ENCODE results near the gene CTAGE1.
A peak's percentile ranks its signal among the peaks of the same experiment; 100 is the strongest.

The CTAGE1 gene

DNA sequence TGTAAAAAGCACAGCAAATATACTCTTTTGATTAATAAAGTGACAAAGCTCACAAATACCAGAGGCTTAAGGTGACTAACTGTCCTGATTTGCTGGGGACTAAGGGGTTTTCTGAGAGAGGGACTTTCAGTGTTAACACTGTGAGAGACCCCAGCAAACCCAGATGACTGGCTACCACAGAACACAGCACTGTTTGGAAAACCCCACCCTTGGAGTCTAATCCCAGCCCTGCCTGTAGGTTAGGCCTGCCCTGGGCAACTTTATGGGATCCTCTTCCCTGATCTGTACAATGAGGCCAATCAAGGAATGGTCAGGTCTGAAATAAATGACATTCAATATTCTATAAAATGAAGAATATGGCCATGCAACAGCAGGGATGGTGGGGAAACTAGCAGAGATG, 30.5 kb upstream of the CTAGE1 start:
- DNase-seq (ENCODE audit: low read depth in 1 of 2, low spot score in 1 of 2): no peak
- no peak for TF ChIP-seq JUND (IDR thresholded peaks at IDR 0.05; ENCODE audit: low read depth)
- in situ Hi-C loops (cut with HindIII; ENCODE audit: low pct_unique_long_range_greater_than_20kb, low sequenced_read_pairs): no loop called here

DNA sequence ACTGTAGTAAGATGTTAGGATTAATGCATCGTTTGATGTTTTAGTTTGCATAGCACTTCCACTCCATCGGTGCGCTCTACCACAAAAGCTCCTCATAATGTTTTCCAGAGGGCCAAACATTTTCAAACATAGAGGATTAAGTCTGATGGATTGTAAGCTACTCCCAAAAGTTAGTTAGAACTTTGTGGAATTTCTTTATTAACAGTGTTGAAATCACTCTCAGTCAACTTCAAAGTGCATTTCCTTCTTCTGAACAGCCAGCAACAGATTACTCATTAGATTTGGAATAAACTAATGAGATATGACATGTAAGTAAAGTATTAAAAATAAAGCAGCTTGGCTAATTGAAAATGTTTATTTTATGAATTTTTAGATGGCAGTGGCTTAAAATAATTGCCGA, 30.1 kb upstream of the CTAGE1 start:
- TF ChIP-seq JUND (IDR thresholded peaks at IDR 0.05; ENCODE audit: low read depth): no peak
- DNase-seq (ENCODE audit: low read depth in 1 of 2, low spot score in 1 of 2): no peak
- in situ Hi-C loops (cut with HindIII; ENCODE audit: low pct_unique_long_range_greater_than_20kb, low sequenced_read_pairs): no loop called here

DNA sequence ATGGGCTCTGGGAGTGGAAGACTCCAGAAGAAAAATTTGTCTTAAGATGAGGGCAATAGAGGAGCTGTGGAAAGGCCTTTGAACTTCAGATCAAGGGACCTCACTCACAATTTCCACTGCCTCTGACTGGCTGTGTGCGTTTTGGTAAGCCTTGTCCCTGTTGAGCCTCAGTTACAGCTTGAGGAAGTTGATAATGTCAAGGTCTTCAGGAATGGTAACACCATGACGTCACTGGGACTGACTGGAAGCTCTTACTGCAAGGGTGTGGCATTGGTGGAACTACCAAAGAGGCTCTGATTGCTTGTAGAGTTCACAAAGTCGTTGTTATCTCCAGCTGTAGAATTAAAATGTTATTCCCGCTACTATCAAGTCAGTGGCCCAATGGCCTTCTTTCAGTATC, 29.2 kb upstream of the CTAGE1 start:
- in situ Hi-C loops (cut with HindIII; ENCODE audit: low pct_unique_long_range_greater_than_20kb, low sequenced_read_pairs): no loop called here
- DNase-seq (ENCODE audit: low read depth in 1 of 2, low spot score in 1 of 2): no peak
- TF ChIP-seq JUND (IDR thresholded peaks at IDR 0.05; ENCODE audit: low read depth): no peak

DNA sequence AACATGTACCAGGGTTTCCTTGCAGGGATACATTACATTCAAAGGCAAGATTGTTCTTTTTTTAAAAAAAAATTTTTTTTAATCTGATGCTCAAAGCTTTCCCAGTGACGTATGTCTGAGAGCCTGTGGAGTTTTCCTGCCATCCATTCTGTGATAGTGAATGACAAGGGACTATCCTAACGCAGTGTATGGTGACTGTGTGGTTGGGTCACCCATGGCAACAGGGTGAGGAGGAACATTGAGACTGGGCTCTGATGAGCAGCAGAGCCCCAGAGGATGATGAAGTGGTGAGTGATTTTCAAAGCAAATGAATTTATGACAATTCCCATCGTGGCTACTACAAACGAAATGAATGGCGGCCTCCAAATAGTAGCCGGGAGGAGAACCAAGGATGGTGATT, 28.6 kb upstream of the CTAGE1 start:
- DNase-seq (ENCODE audit: low read depth in 1 of 2, low spot score in 1 of 2): no peak
- no peak for TF ChIP-seq JUND (IDR thresholded peaks at IDR 0.05; ENCODE audit: low read depth)
- in situ Hi-C loops (cut with HindIII; ENCODE audit: low pct_unique_long_range_greater_than_20kb, low sequenced_read_pairs): no loop called here

DNA sequence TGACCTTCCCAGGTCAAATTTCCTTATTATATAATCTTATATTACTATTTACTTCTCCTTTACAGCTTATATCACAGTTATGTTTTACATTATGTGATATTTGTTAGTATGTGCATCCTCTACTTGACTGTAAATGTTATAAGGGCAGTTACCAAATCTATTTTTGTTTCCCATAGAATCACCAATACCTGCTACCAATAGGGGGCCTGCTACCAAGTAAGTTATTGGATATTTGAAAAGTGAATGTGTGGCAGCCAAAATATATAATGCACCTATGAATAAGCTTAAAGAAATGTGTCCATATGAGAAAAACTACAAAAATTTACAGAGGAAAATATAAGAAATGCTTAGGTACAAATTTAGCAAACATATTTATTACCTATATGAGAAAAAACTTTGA, 23.9 kb upstream of the CTAGE1 start:
- DNase-seq (ENCODE audit: low read depth in 1 of 2, low spot score in 1 of 2): no peak
- in situ Hi-C loops (cut with HindIII; ENCODE audit: low pct_unique_long_range_greater_than_20kb, low sequenced_read_pairs): no loop called here
- no peak for TF ChIP-seq JUND (IDR thresholded peaks at IDR 0.05; ENCODE audit: low read depth)

DNA sequence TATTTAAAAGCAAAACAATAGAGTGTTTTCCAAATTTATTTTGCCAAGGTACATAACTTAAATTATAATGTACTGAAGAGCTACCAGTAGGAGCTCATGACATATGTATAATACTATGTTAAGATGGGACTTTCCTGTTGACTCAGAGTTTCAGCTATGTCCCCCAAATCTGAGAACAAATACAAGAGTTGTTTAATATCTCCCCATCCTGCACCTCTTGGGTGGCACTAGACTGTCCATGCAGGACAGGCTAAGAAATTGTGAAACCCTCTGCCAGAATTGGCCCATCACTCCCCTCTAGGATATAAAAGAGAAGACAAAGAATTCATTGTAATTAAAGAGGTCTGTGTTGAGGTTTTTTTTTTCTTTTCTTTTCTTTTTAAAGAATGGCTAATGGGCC, 21.7 kb upstream of the CTAGE1 start:
- in situ Hi-C loops (cut with HindIII; ENCODE audit: low pct_unique_long_range_greater_than_20kb, low sequenced_read_pairs): no loop called here
- no peak for DNase-seq (ENCODE audit: low read depth in 1 of 2, low spot score in 1 of 2)
- no peak for TF ChIP-seq JUND (IDR thresholded peaks at IDR 0.05; ENCODE audit: low read depth)

DNA sequence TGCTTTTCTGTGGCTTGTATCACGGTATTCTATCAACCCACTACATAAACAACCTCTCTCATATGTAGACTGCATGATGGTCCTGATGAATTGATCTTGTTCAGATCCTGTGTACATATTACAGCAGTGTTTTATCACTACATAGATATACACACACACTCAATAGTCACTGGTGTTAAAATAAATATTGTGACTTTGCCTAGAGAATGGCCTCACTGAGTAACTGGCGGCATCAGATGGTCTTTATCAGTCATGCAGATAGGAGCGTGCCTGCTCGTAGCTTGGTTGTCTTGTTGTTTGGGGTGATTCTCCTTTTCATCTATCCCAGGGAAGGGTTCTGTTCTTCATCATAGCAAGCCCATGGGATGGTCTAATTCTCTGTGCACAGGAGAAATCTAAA, 18.4 kb upstream of the CTAGE1 start:
- in situ Hi-C loops (cut with HindIII; ENCODE audit: low pct_unique_long_range_greater_than_20kb, low sequenced_read_pairs): no loop called here
- TF ChIP-seq JUND (IDR thresholded peaks at IDR 0.05; ENCODE audit: low read depth): no peak
- no peak for DNase-seq (ENCODE audit: low read depth in 1 of 2, low spot score in 1 of 2)

DNA sequence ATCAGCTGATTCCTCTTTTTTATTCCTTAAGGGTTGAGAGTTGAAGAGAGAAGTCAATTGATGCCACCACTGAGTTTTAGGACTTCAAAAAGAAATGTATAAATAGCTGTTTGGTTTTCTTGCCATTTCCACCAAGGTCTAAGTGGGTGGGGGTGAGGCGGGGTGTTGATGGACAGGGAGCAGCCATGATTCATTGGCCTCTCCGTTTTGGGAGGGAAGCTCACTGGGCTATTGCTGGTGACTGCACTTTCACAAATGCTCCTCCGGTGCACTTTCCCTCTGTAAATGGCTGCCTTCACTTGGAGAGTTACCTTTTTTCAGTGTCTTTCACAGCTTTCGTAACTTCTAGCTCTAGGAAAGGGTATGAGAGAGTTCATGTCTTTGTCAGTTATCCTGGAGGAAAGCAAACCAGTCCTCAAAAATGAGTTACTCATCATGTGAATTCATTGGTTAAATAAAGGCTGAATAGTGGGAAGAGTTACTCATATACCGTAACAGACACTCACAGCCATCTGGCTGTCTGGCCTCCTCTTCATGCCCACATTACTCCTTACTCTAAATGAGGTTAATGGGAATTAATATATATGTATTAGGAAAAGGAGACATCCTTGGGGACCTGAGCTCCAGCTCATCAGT, 17.4 kb upstream of the CTAGE1 start:
- TF ChIP-seq JUND (IDR thresholded peaks at IDR 0.05; ENCODE audit: low read depth): no peak
- in situ Hi-C loops (cut with HindIII; ENCODE audit: low pct_unique_long_range_greater_than_20kb, low sequenced_read_pairs): no loop called here
- DNase-seq (ENCODE audit: low read depth in 1 of 2, low spot score in 1 of 2): no peak

DNA sequence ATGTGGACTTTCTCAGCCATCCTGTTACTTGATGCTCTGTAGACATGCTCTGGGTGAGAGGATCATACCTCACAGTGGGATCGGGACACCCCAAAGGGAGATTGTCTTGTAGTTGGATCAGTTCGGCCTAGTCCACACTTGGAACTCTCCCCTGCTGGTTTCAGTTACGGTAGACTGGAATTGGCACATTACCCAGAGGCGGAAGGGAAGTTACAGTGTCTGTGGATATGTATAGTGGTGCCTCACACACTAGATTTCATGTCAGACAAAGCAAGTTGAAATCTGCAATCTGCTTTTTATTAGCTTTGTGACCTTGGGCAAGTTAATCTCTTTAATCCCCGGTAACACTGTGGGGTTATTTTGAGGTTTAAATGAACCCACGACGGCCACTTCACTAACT, 16.2 kb upstream of the CTAGE1 start:
- no peak for TF ChIP-seq JUND (IDR thresholded peaks at IDR 0.05; ENCODE audit: low read depth)
- no peak for DNase-seq (ENCODE audit: low read depth in 1 of 2, low spot score in 1 of 2)
- in situ Hi-C loops (cut with HindIII; ENCODE audit: low pct_unique_long_range_greater_than_20kb, low sequenced_read_pairs): no loop called here

DNA sequence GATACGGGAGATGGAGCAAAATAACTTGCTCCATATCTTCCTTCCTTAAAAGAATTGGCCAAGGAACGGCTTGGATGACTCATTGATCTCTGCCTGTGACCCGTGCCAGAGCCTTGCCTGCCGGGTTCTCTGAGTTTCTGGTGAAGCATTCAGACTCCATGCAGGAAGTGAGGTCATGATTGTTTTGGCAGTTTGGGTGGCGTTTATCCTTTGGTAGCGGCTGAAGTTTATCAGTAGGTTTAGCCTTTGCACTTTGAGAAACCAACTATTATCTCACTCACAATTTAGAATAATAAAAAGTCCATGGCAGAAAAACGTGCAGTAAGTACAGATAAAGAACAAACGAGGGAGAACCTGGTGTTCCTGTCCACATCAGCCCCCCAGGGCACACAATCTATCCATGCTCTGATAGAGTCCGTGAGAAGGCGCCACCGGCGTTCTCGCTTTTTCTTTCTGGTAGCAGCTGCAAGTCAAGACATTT, 15.0 kb upstream of the CTAGE1 start:
- in situ Hi-C loops (cut with HindIII; ENCODE audit: low pct_unique_long_range_greater_than_20kb, low sequenced_read_pairs): no loop called here
- DNase-seq (ENCODE audit: low read depth in 1 of 2, low spot score in 1 of 2): no peak
- TF ChIP-seq JUND (IDR thresholded peaks at IDR 0.05; ENCODE audit: low read depth): no peak

- no peak for DNase-seq (ENCODE audit: low read depth in 1 of 2, low spot score in 1 of 2)
- in situ Hi-C loops (cut with HindIII; ENCODE audit: low pct_unique_long_range_greater_than_20kb, low sequenced_read_pairs): no loop called here
- TF ChIP-seq JUND (IDR thresholded peaks at IDR 0.05; ENCODE audit: low read depth): no peak
Measured at GRCh38 chr18:22429564-22429963, 11.8 kb upstream of the CTAGE1 start.

DNA sequence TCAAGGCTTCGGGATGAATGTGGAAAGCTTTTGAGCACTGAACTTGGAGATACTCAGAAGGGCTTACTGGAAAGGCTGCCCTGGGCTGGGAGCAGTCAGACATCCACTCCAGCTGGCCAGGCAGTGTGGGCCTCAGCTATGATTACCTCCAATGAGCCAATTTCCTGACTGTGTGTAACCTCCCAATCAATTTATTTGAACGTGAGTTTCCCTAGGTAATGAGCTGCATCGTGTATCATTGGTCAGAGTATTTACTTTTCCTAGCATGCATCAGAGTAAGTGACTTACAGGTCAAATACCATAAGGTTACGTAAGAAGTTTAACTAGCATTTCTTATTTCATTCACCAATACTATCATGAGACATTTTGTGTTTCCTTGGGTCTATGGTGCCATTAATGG, 11.0 kb upstream of the CTAGE1 start:
- no peak for TF ChIP-seq JUND (IDR thresholded peaks at IDR 0.05; ENCODE audit: low read depth)
- DNase-seq (ENCODE audit: low read depth in 1 of 2, low spot score in 1 of 2): peak in 1 of 2 experiments; percentile 11
- in situ Hi-C loops (cut with HindIII; ENCODE audit: low pct_unique_long_range_greater_than_20kb, low sequenced_read_pairs): no loop called here

- in situ Hi-C loops (cut with HindIII; ENCODE audit: low pct_unique_long_range_greater_than_20kb, low sequenced_read_pairs): no loop called here
- TF ChIP-seq JUND (IDR thresholded peaks at IDR 0.05; ENCODE audit: low read depth): no peak
- no peak for DNase-seq (ENCODE audit: low read depth in 1 of 2, low spot score in 1 of 2)
Measured at GRCh38 chr18:22427822-22428549, 10.3 kb upstream of the CTAGE1 start.

GRCh38 chr18:22424565-22424963, 6.8 kb upstream of the CTAGE1 start:
- in situ Hi-C loops (cut with HindIII; ENCODE audit: low pct_unique_long_range_greater_than_20kb, low sequenced_read_pairs): no loop called here
- DNase-seq (ENCODE audit: low read depth in 1 of 2, low spot score in 1 of 2): no peak
- no peak for TF ChIP-seq JUND (IDR thresholded peaks at IDR 0.05; ENCODE audit: low read depth)

All from T47D (cell line).